ENCODE measurements around the gene TSPAN9.

TSPAN9 gene

DNA sequence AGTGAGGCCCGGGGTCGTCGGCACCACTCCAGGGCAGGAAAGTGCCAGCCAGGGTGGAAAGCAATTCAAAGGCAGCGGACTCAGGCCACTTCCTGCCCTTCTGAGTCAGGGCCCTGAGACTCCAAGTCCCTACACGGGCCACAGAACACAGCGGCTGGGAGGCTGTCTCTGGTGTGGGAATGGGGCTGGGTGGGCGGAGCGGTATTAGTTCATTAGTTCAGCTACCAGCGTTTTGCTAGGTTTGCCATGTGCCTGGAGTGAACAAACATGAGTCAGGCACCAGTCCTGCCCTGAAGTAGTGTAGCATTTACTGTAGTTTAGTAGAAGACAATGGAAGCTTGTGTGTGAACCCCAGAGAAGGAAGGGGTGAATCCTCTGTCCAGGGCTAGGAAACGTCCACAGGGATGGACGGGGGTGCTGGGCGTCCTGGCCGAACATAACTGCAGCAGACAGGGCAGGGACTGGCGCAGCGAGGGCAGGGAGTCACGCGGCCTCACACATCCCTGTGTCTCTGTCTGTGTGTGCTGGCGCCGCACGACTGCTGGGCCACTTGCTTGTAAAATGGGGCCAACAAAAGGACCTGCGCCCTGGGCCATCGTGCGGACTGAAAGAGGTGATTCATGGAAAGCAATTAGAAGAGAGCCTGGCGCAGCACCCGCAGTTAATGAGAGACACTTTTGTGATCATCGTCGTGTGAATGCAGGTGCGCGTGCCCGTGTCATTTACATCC, 227.4 kb downstream of the TSPAN9 start:
- DNase-seq = no peak

DNA sequence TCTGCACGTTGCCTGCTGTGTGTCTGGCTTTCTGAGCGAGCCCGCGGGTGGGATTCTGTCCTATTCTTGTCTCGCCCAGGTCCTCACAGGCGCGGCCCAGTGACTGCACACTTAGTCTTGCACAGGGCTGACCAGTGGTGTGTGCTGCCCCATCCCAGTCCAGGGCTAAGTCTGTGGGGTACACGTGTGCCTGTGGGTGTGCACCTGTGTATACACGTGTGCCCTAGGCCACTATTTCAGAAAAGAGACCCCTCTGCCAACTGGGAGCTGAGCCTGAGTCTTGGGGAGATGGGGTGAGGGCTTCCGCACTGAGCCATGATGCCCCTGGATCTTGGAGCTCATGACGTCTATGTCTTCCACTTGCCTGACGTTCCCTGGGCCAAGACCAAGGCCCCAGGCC, 228.3 kb downstream of the TSPAN9 start:
- DNase-seq = no peak

- DNase-seq = no peak
Observed at GRCh38 chr12:3305904-3306619, 228.9 kb downstream of the TSPAN9 start.

DNA sequence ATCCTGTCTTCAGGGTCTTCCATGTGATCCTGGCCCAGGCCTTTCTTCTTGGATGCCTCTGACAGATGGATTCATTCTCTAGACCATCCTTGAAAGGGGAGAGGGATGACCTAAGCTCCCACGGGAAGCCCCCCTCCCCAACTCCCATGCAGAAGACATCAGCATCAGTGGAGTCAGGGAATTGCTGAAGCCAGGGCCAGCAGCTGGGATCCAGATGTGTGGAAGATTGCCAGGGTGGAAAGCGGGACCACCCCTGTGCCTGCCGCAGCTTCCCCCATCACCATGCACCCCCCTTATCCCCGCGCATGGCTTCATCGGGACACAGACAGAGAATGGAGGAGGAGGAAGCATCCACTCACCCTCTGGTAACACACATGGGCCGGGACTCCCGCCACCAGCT, 230.2 kb downstream of the TSPAN9 start:
- no peak for DNase-seq

DNA sequence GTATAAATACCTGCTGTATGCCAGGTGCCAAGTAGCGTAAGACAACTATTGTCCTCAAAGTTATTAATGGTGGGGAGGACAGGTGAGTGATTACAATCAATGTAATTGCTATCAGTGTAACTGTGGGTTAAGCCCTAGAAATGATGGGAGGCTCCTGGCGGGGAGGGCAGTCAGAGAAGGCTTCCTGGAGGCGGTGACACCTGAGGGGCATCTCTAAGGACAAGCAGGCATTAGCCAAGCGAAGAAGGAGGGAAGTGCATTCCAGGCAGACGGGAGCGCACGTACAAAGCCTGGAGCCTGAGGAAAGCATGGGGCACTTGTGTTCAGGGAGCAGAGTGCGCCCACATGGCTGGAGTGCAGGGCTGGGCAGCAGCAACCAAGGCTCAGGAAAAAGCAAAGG, 230.9 kb downstream of the TSPAN9 start:
- no peak for DNase-seq

GRCh38 chr12:3308609-3309008, 231.4 kb downstream of the TSPAN9 start:
- DNase-seq = no peak

DNA sequence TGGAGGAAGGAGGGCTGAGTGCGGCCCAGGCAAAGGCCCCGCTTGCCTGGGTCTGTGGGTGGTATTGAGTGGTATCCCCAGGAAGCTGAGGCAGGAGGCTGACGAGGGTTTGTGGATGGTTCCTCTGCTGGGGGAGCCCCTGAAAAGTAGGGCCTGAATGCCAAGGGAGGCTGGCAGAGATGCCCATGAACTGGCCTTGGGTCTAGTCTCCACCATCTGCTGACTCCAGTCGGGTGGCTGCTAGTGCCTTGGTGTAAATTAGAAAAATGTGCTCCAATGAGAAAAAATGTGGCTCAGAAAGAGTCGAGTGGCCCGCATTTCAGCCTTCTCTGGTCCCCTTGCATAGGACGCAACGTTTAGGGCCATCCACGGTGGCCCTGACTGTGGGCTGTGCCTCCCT, 232.6 kb downstream of the TSPAN9 start:
- DNase-seq = no peak

DNA sequence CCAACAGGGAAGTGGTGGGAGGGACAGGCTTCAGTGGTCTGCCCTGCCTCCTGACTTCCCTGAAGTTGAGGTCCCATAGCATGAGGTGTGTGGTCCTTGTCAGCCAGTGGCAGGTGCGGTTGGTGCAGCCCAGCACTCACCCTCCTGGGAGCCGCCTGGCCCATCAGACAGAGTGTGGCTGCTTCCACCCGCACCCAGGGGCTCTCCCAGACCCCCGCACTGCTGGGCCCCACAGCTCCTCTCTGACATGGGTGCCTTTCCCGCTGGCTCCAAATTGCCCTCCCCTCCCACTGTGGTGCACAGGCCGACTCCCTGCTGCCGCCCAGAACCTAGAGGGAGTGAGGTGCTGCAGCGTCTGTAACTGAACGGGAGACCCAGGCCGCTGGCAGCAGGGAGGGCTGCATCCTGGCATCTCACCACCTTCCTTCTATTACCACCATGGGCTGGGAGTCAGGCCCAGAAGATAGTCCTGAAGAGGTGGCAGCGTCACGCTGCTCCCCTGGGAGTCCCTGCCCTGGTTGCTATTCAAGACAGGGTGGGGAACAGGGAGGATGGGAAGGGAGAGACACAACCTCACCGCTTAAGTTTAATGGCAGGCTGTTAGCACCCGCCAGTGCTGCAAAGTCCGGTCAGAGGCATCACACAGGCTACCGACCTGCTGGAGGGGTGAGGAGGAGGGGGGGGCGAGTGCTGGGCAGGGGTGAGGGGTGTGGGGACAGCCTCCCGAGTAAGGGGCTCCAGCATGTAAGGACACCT, 233.3 kb downstream of the TSPAN9 start:
- no peak for DNase-seq

- DNase-seq = no peak
Observed at GRCh38 chr12:3311027-3311402, 233.8 kb downstream of the TSPAN9 start.

DNA sequence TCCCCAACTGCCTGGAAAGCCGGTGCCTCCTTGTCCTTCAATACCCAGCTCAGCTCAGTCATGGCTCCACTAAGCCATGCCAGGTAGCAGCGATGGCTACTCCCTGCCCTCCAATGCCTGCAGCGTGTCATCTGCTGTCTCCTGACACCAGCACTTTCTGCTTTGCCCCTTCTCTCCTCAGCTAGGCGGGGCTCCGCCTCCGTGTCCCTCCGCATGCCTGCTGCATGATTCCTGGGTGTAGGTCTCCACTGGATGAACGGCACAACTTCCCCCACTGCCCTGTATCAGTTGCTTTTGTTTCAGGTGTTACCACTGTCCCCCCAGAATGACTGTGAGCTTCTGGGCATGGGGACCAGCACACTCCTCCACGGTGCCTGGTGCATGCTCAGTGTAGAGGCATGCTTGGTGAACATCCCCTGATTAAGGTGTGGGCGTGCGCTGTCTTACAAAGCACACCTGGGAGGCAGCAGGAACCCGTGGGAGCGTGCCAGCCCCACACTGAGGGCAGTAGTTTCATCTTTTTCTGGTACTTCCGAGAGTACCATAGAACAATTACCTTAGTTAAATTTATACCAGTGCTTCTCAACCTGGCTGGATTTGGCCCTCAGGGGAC, 234.4 kb downstream of the TSPAN9 start:
- DNase-seq = no peak

DNA sequence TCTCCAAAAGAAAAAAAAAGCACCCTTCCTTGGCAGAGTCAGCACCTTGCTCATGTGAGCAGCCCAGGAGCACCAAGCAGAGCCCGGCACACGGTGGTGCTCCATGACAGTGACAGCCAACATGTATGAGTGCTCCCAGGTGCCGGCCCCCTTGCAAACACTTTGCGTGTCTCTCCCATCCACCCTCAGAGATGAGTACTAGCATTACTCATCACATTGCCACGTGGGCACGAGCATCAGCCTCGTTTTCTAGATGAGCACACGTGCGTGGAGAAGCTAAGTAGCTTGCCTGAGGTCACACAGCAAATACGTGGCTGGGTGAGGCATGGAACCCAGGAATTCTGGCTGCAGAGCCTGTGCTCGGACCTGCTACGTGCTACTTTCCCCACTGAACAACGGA, 235.9 kb downstream of the TSPAN9 start:
- DNase-seq = no peak

- peak; percentile 7 for DNase-seq
Observed at GRCh38 chr12:3313675-3314663, 236.8 kb downstream of the TSPAN9 start.

DNA sequence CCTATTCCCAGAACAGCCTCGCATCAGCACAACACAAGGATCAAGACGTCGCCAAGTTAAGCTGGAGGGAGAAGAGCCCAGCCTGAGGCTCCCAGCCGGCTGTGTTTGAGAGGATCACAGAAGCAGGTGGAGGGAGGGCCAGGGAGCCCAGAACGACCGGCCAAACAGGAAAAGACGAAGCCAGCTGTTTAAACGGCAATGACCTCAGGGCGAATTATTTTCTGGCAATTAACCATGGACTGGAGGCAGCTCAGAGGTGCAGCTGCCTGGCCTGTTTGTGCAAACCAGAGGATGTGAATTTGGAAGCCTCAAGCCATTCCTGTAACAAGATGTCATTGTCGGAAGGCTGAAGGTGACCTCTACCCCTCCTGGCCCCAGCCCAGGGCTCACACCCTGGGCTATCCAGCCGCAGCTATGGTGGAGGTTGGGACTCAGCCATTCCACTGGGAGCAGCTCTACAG, 238.1 kb downstream of the TSPAN9 start:
- DNase-seq = peak; percentile 8

GRCh38 chr12:3316776-3317480, 239.7 kb downstream of the TSPAN9 start:
- DNase-seq = no peak

- no peak for DNase-seq
Observed at GRCh38 chr12:3317481-3317815, 240.3 kb downstream of the TSPAN9 start.

DNA sequence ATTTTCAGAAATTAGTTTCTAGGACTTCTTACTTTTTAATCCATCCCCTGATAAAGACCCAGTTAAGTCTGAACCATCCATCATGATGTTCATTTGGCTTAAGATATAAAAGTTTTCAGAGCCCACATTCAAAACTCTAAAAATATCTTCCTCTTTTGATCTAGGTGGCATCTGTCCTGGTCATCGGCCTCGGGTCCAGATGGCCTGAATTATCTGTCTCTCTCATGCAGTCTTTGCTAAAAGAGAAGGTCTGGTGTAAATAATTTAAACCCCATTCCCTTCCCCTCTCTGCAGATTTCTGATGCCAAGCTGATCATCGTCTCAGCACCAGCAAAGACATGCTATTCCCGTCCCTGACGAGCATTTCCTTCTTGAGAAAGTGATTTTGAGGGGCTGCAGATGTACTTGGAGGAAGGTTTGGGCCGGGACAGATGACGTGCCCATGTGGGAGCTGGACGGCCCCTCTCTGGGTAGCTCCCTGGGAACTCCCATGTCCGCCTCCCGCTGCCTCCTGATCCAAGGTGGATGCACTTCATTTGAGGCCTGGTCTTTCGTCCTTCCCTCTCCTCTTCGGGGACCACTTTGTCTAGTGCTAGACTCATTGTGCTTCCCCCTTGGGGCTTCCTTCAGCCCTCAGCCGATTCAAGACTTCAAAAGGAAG, 240.8 kb downstream of the TSPAN9 start:
- no peak for DNase-seq

DNA sequence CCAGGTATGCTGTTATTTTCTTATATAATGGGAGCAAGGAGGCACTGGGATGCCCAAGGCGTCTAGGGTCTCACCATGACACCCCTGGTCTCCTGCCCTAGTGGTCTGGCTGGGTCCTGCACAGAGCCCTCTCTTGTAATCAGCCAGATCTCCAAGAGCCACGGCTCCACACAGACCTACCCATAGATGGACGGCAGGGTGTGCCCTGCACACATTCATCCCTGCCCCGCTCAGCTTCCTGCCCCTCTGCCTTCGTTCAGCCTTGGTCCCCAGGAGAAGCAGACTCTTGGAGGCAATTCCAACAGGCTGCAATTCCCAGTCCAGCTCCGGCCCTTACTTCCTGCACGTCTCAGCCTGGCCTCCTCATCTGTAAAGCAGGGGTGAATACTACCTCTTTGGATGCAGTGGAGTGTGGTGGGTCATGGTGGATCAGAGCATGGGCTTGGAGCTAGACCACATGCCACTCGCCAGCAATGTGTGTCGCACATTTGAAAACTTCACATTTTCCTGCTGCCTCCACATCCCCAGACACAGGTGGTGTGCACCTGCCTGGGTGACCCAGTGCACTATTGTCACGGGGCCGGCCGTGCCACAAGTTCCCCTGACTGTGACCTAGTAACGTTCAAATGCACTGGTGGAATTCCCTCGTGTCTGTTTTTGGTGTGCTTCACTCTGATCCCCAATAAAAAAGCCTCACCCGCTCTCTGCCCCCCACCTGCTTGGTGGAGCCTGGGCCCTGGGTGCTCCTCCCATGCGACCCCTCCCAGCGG, 242.7 kb downstream of the TSPAN9 start:
- DNase-seq = no peak

DNA sequence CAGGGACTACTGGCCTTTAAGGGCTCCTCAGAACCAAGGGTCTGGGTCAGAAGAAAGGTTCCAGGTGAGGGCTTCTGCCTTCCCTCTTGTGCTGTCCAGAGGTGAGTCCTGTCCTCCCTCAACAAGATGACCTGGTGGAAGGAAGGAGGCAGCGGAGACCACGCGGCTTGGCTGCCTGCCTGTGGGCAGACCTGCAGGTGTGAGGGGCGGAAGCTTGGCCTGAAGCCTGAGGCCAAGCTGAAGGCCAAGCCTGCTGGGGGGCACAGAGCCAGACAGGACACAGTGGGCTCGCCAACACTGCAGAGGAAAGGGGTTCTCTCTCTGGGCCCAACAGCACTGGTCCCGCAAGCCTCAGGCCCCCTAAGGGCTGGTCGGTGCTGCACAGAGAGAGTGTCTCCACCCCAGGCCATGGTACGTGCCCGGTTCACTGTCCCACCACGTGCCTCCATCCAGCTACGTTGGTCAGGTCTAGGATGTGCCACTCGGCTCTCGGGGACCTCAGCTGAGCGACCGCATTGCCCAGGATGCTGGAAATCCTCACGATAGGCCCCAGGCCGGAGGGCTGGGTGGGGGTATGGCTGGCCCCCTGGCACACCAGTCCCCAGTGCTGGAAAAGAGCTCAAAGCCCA, 243.8 kb downstream of the TSPAN9 start:
- no peak for DNase-seq

DNA sequence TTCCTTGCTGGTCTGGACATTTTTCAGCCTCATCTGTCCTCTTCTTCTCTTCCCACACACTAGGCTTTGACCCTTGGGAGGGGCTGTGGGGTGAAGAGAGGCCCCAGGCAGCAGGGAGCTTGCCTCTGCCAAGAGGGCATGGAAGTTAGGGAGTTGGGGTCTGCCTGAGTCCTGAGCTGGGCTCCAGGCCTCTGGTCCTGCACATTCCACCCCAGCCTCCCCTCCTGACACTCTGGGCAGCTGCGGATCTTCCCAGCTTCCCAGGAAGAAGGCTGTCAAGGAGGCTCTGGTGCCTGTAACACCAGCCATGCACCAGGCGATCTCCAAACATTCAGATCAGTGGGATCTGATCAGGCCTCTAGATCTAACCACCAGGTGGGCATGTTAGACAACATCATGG, 244.7 kb downstream of the TSPAN9 start:
- DNase-seq = no peak

Data from NCI-H2227 treated with DMSO at 0.1 percent for 48 hours (cell line).